ENCODE data around the gene YWHAQ.
A peak's percentile ranks its signal among the peaks of the same experiment; 100 is the strongest.

Gene YWHAQ

GRCh38 chr2:9630736-9631552, at the start of gene YWHAQ:
Gene YWHAQ (minus strand): TSS chr2:9630997. CDS start chr2:9630452, 545 bp downstream.
- DNase-seq: peak; percentile 100

GRCh38 chr2:9680082-9680481, 49.3 kb upstream of the YWHAQ start:
- no peak for DNase-seq

GRCh38 chr2:9679218-9679617, 48.4 kb upstream of the YWHAQ start:
- DNase-seq: no peak

GRCh38 chr2:9678544-9678943, 47.7 kb upstream of the YWHAQ start:
- DNase-seq: no peak

- no peak for DNase-seq
Measured at GRCh38 chr2:9675415-9676351, 44.9 kb upstream of the YWHAQ start.

- no peak for DNase-seq
Measured at GRCh38 chr2:9674891-9675414, 44.2 kb upstream of the YWHAQ start.

GRCh38 chr2:9673914-9674481, 43.2 kb upstream of the YWHAQ start:
- no peak for DNase-seq

- no peak for DNase-seq
Measured at GRCh38 chr2:9668687-9669345, 38.0 kb upstream of the YWHAQ start.

- DNase-seq: no peak
Measured at GRCh38 chr2:9667826-9668225, 37.0 kb upstream of the YWHAQ start.

GRCh38 chr2:9666306-9666705, 35.5 kb upstream of the YWHAQ start:
- no peak for DNase-seq

- DNase-seq: no peak
Measured at GRCh38 chr2:9665898-9666297, 35.1 kb upstream of the YWHAQ start.

GRCh38 chr2:9664365-9664764, 33.6 kb upstream of the YWHAQ start:
- no peak for DNase-seq

GRCh38 chr2:9663008-9663879, 32.4 kb upstream of the YWHAQ start:
- DNase-seq: peak; percentile 58

- no peak for DNase-seq
Measured at GRCh38 chr2:9661261-9661660, 30.5 kb upstream of the YWHAQ start.

GRCh38 chr2:9660781-9661180, 30.0 kb upstream of the YWHAQ start:
- no peak for DNase-seq

- no peak for DNase-seq
Measured at GRCh38 chr2:9660154-9660553, 29.4 kb upstream of the YWHAQ start.

GRCh38 chr2:9658972-9659371, 28.2 kb upstream of the YWHAQ start:
- DNase-seq: peak; percentile 68

- DNase-seq: no peak
Measured at GRCh38 chr2:9657731-9658130, 26.9 kb upstream of the YWHAQ start.

GRCh38 chr2:9657083-9657482, 26.3 kb upstream of the YWHAQ start:
- no peak for DNase-seq

GRCh38 chr2:9656270-9656766, 25.5 kb upstream of the YWHAQ start:
- no peak for DNase-seq

All from NCI-H2171 (cell line).